Fibroblast of villous mesenchyme (primary cell): ENCODE results near the gene PTBP1. TPM values are rescaled to one million over a fixed set of nuclear protein-coding genes. Genes with fewer than 3 reads are reported as not detected.

Experiments
- DNase-seq: peaks from one replicate; pipeline ENCODE4 v3.0.0-alpha.2; 2010; ENCODE audit warnings: low read depth
- H3K4me3 ChIP-seq: 2 replicates; pipeline ENCODE4 v1.5.1; 2011; ENCODE audit warnings: low read depth, mild to moderate bottlenecking, low read length
- CTCF ChIP-seq: IDR thresholded peaks from 2 replicates; pipeline ENCODE4 v1.5.1; 2012; ENCODE audit warnings: low read depth, mild to moderate bottlenecking, low read length; ENCODE audit not compliant: insufficient read depth
- total RNA-seq: library from RNA; depleted of rRNA; stranded (reverse); fragments of >200 nt; gene quantifications from 2 replicates; pipeline ENCODE4 v1.2.3, GENCODE V29; 2012

The PTBP1 gene
- total RNA-seq, 1 donor, result 129 TPM

- no peak for DNase-seq
- no peak for TF ChIP-seq CTCF
- no peak overlapping the region for H3K4me3 ChIP-seq
These were observed 2.1 kb upstream of the PTBP1 start for GRCh38 chr19:795073-795611.

- DNase-seq, result no peak
- no peak for TF ChIP-seq CTCF
- H3K4me3 ChIP-seq, result peak overlapping the region; percentile 64
These were observed 1.3 kb upstream of the PTBP1 start for GRCh38 chr19:795691-796581.

- peak; percentile 88 for DNase-seq
- H3K4me3 ChIP-seq, result peak overlapping the region; percentile 91
- TF ChIP-seq CTCF, result no peak
These were observed 519 bp downstream of the PTBP1 start for GRCh38 chr19:797528-798414.

GRCh38 chr19:798415-799075, 1.3 kb downstream of the PTBP1 start:
- peak overlapping the region; percentile 91 for H3K4me3 ChIP-seq
- DNase-seq, result no peak

GRCh38 chr19:799076-799881, 2.0 kb downstream of the PTBP1 start:
- peak; percentile 72 for DNase-seq
- TF ChIP-seq CTCF, result peak; percentile 46
- H3K4me3 ChIP-seq, result peak overlapping the region; percentile 91

More at GRCh38 chr19:798415-799075, 1.3 kb downstream of the PTBP1 start:
- no peak for TF ChIP-seq CTCF
